ENCODE data around the gene AATF.

AATF gene, protein sequence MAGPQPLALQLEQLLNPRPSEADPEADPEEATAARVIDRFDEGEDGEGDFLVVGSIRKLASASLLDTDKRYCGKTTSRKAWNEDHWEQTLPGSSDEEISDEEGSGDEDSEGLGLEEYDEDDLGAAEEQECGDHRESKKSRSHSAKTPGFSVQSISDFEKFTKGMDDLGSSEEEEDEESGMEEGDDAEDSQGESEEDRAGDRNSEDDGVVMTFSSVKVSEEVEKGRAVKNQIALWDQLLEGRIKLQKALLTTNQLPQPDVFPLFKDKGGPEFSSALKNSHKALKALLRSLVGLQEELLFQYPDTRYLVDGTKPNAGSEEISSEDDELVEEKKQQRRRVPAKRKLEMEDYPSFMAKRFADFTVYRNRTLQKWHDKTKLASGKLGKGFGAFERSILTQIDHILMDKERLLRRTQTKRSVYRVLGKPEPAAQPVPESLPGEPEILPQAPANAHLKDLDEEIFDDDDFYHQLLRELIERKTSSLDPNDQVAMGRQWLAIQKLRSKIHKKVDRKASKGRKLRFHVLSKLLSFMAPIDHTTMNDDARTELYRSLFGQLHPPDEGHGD

DNA sequence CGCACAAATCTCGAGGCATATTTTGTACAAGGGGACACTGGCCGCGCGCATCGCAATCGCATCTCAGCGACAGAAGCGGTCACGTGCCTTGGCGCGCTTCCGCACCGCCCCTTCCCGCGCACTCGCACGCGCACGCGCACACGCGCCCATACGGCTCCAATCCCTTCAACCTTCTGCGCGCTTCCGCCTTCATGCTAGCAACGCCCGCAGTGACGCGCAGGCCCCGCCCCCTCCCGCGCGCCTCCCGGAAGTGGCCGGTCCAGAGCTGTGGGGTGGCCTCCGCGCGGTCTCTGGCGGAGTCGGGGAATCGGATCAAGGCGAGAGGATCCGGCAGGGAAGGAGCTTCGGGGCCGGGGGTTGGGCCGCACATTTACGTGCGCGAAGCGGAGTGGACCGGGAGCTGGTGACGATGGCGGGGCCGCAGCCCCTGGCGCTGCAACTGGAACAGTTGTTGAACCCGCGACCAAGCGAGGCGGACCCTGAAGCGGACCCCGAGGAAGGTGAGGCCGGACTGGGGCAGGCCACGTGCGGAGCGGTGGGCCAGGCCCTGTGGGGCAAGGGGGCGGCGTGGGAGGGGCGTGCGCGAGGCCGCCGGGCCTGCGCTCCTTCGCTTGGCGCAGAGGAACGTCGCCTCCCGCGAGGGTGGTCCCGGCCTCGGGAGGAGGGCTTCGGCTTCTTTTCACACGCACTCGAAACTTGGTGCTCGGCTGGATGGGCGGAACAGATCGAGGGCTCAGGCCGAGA lies at the start of gene AATF:
AATF (plus strand) TSS at position 238 of the 744 bp plus-strand sequence; CDS start at position 410, 172 bp downstream.
- peak; percentile 91 to 97 (median 94) for DNase-seq

DNA sequence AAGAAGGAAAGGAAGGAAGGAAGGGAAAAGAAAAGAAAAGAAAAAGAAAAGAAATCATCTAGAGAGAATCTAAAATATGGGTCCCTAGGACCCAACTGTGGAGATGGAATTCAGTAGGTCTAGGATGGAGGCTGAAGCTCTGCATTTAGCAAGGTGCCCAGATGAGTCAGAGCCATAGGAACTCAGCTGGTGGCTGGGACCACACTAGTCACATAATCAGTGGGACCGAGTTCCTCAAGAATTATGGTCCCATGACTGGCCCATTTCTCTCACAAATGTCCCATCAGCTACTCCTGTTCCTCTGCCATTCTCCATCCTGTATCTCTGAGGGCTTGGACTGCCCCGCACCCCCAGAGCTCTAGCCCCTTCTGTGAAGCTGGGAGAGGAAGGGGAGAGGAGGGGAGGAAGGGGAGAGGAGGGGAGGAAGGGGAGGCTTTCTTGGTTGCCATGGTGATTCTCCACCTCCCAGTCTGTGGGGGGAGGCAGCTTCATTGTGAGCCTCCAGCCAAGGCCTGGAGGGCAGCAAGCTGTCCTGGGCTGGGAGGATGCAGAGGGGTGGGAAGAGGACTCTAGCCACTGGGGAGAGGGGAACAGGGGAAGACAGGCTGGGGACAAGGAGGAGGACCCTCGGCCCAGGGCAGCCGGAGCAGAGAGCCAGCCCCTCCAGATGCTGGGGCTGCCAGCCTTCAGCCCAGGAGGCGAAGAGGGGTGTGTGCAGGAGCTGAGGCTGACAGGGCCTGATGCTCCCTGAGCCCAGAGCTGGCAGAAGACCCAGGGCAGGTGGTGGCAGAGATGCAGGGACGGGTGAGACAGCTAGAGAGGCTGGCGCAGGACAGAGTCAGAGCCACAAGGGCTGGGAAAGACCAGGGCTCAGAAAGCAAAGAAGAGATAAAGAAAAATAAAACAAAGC lies 49.2 kb upstream of the AATF start:
- no peak for DNase-seq

DNA sequence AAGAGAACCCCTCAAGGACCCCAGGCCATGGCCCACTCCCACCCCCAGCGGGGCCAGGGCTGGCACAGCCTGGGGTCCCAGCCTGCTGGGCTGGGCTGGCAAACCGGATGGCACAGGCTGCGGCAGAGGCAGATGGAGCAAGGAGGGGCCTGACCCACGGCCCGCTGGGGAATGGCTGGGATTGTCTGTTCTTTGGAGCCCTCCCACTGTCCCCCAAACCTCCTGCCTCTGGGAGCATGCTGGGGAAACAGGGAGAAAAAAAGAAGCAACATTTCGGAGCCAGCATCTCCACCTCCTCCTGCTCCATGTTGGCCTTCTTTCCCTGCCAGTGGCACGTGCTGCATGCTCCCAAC lies 48.6 kb upstream of the AATF start:
- DNase-seq = no peak

DNA sequence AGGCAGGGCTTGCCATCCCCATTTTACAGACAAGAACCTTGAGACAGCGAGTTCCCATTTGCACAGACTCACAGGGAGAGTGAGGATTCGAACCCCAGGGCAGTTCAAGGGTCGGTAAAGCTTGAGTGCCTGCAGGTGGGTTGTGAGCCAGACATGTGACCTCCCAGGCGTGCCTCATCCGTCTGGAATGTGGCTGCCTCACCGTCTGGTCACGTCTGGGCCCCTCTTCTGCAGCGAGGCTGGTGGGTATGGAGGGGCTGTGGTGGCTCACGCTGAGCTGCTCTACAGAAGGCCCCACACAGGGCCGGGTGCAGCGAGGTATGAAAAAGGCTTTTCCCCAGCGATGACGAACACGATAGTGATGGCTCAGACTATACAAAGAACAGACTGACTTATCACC lies 47.2 kb upstream of the AATF start:
- no peak for DNase-seq

DNA sequence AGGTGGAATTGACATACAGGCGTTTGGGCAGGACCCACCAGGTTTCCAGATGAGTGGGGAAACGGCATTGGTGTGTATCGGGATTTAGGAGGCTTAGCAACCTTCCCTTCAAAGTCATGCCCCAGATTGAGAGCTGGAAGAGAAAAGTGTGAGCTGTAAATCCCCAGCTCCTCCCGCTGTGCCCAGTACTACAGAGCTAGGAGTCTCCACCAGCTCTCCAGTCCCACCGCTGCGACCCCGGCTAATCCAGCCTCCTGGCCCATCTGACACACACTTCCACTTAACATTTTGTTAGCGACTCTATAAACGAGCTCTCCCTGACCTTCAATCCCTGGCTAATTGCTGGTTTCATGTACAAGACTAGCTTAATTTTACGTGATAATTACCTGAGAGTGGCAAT lies 41.3 kb upstream of the AATF start:
- DNase-seq = no peak

DNA sequence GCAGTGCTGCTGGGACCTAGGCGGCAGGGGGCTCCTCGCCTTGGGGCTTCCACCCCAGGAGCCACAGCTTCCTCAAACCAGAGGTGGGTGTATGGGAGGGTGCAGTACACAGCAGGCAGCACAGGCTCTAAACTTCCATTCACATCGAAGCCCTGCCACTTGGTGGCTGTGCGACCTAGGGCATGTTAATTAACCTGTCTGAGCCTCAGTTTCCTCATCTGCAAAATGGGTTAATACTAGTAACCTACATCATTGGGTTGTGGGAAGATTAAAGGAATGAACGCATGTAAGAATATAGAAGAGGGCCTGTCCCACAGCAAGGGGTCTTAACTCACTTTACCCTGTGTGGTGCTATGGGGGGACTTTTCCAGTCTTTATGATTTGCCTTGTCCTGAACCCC lies 38.2 kb upstream of the AATF start:
- DNase-seq = no peak

DNA sequence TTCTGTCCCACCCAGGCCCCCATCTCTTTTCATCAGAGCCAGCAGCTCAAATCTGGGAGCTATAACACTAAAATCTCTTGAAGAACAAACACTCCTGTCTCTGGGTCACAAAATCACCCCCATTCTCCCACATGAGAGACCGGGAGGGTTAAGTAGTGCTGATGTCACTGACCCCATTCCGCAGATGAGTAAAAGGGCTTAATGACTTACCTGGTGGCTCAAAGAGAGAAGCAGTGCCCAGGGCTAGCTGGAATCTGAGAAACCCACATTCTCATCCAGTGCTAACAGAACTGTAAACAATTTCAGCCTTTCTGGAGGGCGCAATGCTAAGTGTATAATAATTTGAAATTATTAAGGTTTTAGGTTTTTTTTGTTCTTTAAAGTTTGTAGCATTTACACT lies 37.8 kb upstream of the AATF start:
- DNase-seq = no peak

DNA sequence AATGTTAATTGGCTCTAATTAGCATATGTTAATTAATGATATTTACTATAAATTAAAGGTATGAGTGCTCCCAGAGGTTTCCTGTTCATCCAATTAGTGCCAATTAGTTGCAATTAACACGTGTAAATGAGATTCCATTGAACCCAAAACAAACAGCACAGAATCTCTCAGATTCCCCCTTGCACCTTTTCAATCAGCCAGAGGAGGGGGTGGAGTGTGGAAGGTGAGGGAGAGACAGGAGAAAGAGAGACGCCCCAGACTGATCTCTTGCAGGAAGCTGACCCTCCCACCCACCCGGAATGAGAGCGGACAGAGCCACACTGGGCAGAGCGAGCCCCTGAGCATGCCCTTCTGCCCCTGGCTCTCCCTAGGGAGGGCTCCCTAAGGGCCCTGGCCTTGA lies 35.6 kb upstream of the AATF start:
- no peak for DNase-seq

DNA sequence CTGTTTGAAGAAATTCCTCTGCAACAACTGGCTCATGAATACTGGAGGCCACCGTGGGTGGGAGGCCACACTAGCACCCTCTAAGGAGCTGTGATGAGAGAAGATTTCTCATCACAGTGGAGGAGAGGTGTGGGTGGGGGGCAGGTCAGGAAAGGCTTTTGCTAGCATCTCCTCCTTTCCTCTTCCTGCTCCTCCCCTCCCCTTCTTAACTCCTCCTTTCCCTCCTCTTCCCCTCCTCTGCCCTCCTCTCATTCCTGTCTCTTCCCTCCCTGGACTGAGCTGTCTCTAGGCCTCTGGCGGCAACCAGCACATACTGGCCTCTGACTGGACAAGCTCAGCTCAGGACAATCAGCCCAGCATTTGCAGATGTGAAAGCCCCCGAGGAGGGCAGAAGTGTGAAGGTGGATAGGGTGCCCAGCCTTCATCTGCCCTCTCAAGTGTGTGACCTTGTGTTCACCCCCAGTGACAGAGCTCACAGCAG lies 30.5 kb upstream of the AATF start:
- DNase-seq = no peak

DNA sequence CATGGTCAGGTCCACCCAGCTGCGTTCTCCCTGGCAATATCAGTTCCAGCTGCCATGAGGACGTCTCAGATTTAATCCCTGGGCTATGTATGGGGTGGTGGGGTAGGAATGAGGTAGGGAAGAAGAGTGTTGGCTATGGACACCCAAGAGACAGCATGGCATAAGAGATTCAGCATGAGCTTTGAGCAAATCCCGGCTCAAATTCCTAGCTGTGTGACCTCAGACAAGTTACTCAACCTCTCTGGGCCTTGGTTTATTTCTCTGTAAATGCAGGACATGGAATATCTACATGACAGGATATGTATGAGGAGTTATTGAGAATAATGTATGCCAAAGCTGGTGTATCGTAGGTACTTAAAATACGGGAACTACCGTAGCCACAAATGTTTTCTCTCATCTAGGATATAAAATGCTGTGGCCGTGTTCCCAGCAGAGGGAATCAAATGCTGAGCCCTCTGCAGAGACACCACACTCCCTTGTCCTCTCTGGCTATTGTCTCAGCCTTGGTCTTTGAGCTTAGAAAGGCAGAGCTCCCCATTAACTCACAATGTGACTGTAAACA lies 29.3 kb upstream of the AATF start:
- DNase-seq = no peak

DNA sequence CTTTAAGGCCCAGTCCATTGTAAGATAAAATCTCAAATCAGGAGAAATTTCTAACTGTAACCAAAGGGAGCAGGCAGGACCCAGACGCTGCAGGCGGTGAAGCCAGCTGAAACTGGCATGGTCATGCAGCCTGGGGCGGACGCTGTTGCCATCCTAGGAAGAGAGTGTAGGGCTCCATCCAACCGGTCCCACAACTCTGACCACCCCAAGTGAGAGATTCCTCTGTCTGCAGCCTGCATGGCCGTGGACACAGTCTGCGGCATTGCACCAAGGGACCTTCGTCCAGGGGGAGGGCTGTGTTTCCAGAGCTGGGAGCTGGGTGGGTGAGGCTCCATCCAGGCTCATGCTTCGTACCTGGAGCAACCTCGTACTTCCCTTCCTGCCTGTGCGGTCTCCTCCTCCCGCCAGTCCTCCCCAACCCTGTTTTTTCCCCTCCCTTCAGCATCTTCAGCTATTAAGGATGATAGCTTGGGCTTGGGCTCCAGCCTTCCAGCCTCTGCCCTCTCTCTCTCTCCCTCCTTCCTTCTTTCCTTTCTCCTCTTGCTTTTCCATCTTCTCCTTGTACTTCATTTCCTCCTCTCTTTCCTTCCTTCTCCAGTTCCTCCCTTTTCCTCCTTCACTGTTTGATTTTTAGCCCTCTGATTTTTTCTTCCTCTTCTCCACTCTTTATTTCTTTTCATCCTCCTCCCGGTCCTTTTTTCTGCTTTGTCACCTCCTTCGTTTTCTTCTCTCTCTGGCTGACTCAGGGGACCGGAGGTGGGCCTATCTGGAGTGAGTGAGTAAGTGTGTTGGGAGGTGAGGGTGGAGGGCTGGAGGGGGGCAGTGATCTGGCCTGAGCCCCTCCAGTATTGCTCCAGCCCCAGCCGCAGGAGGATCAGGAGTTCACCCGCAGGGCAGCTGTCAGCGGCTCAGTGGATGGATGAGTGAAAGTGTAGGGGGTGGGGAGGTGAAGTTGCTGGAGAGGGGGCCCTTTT lies 28.4 kb upstream of the AATF start:
- DNase-seq = no peak

DNA sequence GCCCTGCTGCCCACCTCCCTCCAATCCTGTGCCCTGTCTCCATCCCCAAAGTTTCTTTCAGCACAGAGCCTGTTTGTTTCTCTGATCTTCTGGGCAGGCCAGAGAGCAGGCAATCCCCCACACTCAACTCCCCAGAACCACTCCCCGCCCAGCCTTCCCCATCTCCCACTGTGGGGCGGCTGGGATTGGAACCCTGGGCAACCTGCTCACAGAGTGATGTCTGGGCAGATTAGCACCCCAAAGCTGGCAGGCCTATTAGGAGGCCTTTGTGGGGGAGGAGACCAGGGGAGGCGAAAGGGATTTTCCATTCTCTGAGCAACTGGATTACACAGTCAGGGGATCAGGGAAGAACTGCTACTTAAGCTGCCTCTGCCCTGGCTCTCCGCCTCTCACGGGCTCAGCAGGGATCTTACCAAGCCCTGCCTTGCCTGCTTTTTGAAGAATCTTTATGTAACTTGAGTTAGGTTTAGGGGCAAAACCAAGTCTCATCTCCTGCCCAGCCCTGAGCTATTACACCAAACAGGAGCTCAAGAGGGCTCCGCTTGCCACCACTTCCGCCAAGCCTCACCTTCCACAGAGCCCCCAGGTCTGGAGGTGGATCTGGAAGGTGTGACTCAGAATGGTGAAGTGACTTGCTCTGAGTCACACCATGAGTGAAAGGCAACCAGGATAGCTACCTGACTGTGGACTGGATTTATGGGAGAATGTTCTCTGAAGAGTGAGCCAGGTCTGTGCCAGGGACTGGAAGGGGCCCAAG lies 27.5 kb upstream of the AATF start:
- no peak for DNase-seq

DNA sequence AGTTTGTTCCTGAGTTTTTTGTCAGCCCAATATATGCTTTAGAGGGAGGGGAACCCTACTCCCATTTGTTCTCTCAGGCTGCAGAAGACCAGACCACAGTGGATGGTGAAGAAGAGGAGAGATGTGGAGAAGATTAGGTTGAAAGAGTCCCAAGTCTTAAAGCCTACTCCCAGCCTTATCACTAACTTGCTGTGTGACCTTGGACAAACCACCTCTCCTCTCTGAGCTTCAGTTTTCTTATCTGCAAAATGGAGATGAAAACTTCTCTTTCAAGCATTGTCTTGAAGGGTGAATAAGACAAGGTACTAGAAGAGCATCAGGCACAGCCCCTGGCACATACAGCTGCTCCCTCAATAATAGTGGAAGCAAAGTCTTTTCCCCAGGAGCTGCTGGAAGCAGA lies 26.6 kb upstream of the AATF start:
- DNase-seq = no peak

DNA sequence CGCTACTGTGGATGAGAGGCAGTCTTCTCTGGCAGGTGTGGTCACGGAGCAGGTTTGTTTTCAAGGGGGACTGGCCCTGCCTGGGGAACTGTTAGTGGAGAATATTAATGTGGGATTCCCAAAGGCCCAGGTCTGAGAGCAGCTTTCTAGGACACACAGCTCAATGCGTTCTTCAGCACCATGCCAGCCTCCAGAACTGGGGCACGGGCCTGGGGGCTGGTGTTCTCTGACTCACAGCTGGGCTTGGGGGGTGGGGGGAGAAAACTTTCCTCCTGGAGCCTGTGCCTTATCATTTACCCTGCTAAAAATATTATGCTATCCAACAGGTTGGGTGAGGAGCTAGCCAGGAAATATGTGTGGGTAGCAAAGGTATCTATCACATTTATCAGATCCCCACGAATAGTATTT lies 24.9 kb upstream of the AATF start:
- DNase-seq = no peak

DNA sequence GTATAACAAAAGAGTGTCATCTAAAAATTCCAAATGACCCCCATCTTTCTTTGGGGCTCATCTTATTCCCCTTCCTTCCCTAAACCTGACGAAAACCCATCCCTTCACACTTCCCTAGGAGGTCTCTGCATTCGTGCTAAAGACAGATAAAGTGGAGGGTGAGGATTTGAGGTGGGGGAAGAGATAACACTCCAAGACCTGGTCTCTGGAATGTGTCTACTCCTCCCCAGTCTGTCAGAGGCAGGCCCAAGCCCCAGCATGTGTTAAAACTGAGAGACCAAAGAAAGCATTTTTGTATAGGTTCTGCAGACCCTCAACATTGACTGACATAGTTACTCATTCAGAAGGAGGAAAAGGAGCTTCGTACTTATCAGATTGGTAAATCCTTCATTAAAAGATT lies 22.5 kb upstream of the AATF start:
- no peak for DNase-seq

DNA sequence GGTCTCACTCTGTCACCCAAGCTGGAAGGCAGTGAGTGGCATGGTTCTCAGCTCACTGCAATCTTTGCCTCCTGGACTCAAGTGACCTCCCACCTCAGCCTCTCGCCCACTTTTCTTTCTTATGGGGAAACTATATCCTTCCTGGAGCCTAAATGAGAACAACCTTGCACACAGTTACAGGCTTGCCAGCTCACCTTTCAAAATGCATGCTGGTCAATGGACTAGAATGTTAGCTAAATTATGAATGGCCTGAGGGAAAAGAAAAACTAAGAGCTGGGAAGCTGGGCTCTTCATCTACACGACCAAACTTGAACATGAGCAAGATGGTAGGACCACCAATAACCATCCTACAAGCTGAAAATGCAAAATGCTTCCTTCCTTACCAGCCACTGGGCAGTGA lies 22.1 kb upstream of the AATF start:
- DNase-seq = no peak

DNA sequence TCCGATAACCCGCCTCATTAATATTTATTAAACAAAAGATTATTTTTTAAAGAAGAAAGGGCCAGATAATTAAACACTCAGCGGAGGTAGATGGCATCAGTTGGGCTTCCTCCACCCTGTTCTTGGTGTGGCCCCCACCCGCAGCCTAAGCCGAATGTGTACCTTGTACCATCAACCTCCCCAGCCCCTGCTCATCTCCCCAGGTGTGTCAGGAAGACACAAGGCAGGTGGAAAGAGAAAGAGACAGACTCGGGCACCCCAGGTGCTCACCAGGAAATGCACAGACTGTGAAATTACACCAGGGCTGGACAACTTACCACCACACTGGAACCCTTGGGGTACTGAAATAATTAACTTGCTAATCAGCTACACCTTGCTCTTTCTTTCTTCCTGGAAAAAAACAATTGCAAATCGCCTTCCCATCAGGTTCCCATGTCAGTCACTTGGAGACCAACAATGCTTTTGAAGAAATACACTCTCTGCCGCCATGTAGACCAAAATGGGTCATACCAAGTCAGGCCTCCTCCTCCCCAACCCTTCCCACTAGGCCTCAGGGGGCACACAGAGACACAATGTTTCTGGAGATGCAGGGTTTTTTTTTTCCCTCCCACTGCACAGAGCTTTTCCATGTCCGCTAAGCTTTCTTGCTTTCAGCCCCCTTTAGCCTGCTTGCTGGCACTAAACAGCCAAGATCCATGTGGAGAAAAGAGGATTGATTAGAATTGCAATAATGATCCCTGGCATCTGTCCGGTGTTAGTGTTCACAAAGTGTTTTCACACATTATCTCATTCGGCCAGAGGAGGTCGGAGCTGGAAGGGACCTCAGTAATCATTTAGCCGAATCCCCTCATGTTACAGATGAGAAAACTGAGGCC lies 20.0 kb upstream of the AATF start:
- DNase-seq = no peak

DNA sequence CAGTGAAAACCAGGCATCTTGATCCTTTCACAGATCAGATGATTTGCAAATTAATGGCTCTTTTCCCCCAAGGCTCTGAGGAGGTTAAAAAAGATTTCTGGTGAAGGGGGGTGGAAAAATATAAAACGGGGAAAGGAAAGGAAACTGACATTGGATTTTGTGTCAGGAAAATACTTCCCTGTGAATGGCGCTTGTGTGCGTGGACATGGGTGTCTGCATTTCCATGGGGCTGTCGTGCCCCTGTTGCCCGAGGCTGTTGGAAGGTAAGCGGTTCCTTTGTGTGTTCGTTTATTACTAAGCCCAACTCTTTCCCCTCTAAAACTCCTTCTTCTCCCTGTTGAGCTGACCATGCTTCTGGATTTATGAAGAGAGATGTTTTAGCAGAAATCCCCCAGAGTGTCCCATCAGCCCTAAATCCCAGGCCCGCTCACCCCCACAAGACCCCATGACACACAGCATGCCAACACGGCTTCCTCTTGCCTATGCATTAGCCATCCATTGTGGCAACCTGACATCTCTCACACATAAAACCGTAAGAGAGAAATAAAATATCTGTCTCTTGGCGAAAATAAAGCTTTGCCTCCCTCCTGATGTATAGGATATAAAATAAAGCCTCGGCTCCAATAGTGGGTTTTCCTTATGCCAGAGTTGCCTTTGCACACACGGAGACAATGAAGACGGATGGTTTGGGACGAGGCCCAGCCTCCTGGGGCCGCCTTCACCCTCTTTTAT lies 18.7 kb upstream of the AATF start:
- DNase-seq = no peak

DNA sequence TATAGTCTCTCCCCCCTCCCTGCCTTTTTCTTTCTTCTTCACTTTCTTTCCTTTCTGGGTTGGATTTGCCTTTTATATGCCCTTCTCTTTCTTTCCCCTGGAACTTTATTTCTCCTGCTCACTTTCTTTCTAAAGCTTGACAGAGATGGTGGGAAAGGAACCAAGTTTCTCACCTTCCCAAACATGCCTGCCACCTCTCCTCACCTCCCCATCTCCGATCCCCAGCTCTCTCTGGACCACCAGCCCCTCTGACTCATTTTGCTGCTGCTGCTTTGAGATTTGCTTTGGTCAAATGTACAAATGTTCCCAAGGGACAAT lies 18.2 kb upstream of the AATF start:
- no peak for DNase-seq

All from stimulated activated naive CD4-positive, alpha-beta T cell (primary cell).